ENCODE results near the gene DHRSX. TPM values are rescaled to one million over a fixed set of nuclear protein-coding genes. Genes with fewer than 3 reads are reported as not detected.

Gene DHRSX
- total and polyA plus RNA-seq, 9 of the 15 experiments (the other 6 are each of a cell fraction or from before 2014, with no cell fraction given), result 0.59 to 11.0 (median 6.2) TPM

DNA sequence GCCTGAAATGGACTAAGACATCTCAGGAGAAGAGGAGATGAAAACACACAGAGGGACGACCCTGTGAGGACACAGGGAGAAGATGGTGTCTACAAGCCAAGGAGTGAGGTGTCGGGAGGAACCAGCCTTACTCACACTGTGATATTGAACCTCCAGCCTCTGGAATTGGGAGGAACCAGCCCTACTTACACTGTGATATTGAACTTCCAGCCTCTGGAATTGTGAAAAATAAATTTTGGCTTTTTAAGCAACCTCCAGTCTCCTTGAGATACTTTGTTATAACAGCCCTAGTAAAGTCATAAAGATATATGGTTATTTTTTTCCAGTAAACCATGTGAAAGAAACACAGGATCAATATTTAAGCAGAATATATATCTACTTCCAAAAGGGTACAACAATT is 76.5 kb downstream of the DHRSX start:
- intact Hi-C loops (cut with micrococcal nuclease) (no loop called here), in situ Hi-C loops (cut with MboI) (no loop called here)
- ChIA-PET CTCF (ENCODE audit: low intra/inter-chr PET ratio) (no interaction called here), POLR2A (no interaction called here)
- ATAC-seq (no peak), FAIRE-seq (no peak), DNase-seq (ENCODE audit: extremely low read depth in 1 of 4, low spot score in 3 of 4) (no peak)
- H3K79me2 ChIP-seq (ENCODE audit: control insufficient read depth, insufficient read depth, low read length), result no peaks in the 10 kb centered on the region
- no peaks in the 10 kb centered on the region for H3K9me1 ChIP-seq (ENCODE audit: control insufficient read depth, insufficient read depth, low read length)
- H3K27ac ChIP-seq (ENCODE audit: extremely low read depth, low read depth, low read length), result no peak overlapping the region
- no peak overlapping the region for H2AFZ ChIP-seq (ENCODE audit: low read depth, low read length)
- H3K4me2 ChIP-seq (ENCODE audit: insufficient read depth, low read length), result no peak overlapping the region
- no peaks in the 10 kb centered on the region for H3K36me3 ChIP-seq (ENCODE audit: control insufficient read depth, insufficient read depth, low read length)
- TF ChIP-seq YBX1 (IDR thresholded peaks at IDR 0.05) (no peak), ELF1 (tag; IDR thresholded peaks at IDR 0.05) (no peak), ZKSCAN1 (IDR thresholded peaks at IDR 0.05; ENCODE audit: low read depth, low read length) (no peak), BDP1 (IDR thresholded peaks at IDR 0.05; ENCODE audit: insufficient read depth, insufficient read length) (no peak), EP300 (IDR thresholded peaks at IDR 0.05; ENCODE audit: low read length) (no peak), ZNF408 (CRISPR knock-in tag; IDR thresholded peaks at IDR 0.05; ENCODE audit: low read depth) (no peak), NUFIP1 (IDR thresholded peaks at IDR 0.05; ENCODE audit: partially characterized antibody) (no peak)
- TF ChIP-seq, protein P1, sequence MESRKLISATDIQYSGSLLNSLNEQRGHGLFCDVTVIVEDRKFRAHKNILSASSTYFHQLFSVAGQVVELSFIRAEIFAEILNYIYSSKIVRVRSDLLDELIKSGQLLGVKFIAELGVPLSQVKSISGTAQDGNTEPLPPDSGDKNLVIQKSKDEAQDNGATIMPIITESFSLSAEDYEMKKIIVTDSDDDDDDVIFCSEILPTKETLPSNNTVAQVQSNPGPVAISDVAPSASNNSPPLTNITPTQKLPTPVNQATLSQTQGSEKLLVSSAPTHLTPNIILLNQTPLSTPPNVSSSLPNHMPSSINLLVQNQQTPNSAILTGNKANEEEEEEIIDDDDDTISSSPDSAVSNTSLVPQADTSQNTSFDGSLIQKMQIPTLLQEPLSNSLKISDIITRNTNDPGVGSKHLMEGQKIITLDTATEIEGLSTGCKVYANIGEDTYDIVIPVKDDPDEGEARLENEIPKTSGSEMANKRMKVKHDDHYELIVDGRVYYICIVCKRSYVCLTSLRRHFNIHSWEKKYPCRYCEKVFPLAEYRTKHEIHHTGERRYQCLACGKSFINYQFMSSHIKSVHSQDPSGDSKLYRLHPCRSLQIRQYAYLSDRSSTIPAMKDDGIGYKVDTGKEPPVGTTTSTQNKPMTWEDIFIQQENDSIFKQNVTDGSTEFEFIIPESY (CRISPR knock-in tag; IDR thresholded peaks at IDR 0.05), result no peak
- TF ChIP-seq, protein P2, sequence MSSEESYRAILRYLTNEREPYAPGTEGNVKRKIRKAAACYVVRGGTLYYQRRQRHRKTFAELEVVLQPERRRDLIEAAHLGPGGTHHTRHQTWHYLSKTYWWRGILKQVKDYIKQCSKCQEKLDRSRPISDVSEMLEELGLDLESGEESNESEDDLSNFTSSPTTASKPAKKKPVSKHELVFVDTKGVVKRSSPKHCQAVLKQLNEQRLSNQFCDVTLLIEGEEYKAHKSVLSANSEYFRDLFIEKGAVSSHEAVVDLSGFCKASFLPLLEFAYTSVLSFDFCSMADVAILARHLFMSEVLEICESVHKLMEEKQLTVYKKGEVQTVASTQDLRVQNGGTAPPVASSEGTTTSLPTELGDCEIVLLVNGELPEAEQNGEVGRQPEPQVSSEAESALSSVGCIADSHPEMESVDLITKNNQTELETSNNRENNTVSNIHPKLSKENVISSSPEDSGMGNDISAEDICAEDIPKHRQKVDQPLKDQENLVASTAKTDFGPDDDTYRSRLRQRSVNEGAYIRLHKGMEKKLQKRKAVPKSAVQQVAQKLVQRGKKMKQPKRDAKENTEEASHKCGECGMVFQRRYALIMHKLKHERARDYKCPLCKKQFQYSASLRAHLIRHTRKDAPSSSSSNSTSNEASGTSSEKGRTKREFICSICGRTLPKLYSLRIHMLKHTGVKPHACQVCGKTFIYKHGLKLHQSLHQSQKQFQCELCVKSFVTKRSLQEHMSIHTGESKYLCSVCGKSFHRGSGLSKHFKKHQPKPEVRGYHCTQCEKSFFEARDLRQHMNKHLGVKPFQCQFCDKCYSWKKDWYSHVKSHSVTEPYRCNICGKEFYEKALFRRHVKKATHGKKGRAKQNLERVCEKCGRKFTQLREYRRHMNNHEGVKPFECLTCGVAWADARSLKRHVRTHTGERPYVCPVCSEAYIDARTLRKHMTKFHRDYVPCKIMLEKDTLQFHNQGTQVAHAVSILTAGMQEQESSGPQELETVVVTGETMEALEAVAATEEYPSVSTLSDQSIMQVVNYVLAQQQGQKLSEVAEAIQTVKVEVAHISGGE (CRISPR knock-in tag; IDR thresholded peaks at IDR 0.05), result no peak
- TF ChIP-seq, protein P3, sequence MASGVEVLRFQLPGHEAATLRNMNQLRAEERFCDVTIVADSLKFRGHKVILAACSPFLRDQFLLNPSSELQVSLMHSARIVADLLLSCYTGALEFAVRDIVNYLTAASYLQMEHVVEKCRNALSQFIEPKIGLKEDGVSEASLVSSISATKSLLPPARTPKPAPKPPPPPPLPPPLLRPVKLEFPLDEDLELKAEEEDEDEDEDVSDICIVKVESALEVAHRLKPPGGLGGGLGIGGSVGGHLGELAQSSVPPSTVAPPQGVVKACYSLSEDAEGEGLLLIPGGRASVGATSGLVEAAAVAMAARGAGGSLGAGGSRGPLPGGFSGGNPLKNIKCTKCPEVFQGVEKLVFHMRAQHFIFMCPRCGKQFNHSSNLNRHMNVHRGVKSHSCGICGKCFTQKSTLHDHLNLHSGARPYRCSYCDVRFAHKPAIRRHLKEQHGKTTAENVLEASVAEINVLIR (CRISPR knock-in tag; IDR thresholded peaks at IDR 0.05), result no peak
- TF ChIP-seq, protein P4, sequence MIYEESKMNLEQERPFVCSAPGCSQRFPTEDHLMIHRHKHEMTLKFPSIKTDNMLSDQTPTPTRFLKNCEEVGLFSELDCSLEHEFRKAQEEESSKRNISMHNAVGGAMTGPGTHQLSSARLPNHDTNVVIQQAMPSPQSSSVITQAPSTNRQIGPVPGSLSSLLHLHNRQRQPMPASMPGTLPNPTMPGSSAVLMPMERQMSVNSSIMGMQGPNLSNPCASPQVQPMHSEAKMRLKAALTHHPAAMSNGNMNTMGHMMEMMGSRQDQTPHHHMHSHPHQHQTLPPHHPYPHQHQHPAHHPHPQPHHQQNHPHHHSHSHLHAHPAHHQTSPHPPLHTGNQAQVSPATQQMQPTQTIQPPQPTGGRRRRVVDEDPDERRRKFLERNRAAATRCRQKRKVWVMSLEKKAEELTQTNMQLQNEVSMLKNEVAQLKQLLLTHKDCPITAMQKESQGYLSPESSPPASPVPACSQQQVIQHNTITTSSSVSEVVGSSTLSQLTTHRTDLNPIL (CRISPR knock-in tag; IDR thresholded peaks at IDR 0.05), result no peak
- no TSS peak for BruUV-seq (replicated peaks)
- 44% methylated on average over 2 of the region's 2 CpGs for WGBS (ENCODE audit: insufficient coverage, low coverage, missing lambda C conversion rate)
- H3K4me1 ChIP-seq (replicated peaks in 1 of 2; ENCODE audit: control insufficient read depth in 2 of 2, insufficient read depth in 2 of 2, low read length in 2 of 2), result no peaks in the 10 kb centered on the region
- H3K9me3 ChIP-seq (replicated peaks; ENCODE audit: control insufficient read depth, insufficient read depth, low read depth, low read length), result no peaks in the 10 kb centered on the region
- no peak overlapping the region for H3K4me3 ChIP-seq
- no peaks in the 10 kb centered on the region for H4K20me1 ChIP-seq (replicated peaks; ENCODE audit: control insufficient read depth, insufficient read depth, low read length)
- no peak overlapping the region for H3K9ac ChIP-seq (ENCODE audit: insufficient read depth in 1 of 2, low read depth in 2 of 2, low read length in 2 of 2)
- H3K27me3 ChIP-seq (ENCODE audit: control insufficient read depth in 2 of 2, insufficient read depth in 2 of 2, low read length in 2 of 2), result no peaks in the 10 kb centered on the region
